ENCODE data around the gene MYL10. TPM values are rescaled to one million over a fixed set of nuclear protein-coding genes. Genes with fewer than 3 reads are reported as not detected.

The MYL10 gene
- total RNA-seq, 1 donor from 2014 or later: not detected

GRCh38 chr7:101597941-101598340, 31.2 kb downstream of the MYL10 start:
- intact Hi-C loops (cut with micrococcal nuclease): no loop called here

GRCh38 chr7:101596898-101597297, 32.2 kb downstream of the MYL10 start:
- intact Hi-C loops (cut with micrococcal nuclease): no loop called here

- intact Hi-C loops (cut with micrococcal nuclease): no loop called here
Observed at GRCh38 chr7:101595766-101596537, 33.1 kb downstream of the MYL10 start.

- intact Hi-C loops (cut with micrococcal nuclease): no loop called here
Observed at GRCh38 chr7:101595246-101595645, 33.9 kb downstream of the MYL10 start.

GRCh38 chr7:101594790-101595189, 34.3 kb downstream of the MYL10 start:
- intact Hi-C loops (cut with micrococcal nuclease): no loop called here

GRCh38 chr7:101593556-101593955, 35.5 kb downstream of the MYL10 start:
- intact Hi-C loops (cut with micrococcal nuclease): no loop called here

- intact Hi-C loops (cut with micrococcal nuclease): no loop called here
Observed at GRCh38 chr7:101591504-101591903, 37.6 kb downstream of the MYL10 start.

GRCh38 chr7:101590663-101591435, 38.2 kb downstream of the MYL10 start:
- intact Hi-C loops (cut with micrococcal nuclease): no loop called here

- intact Hi-C loops (cut with micrococcal nuclease): no loop called here
Observed at GRCh38 chr7:101589976-101590662, 39.0 kb downstream of the MYL10 start.

- intact Hi-C loops (cut with micrococcal nuclease): no loop called here
Observed at GRCh38 chr7:101589052-101589451, 40.0 kb downstream of the MYL10 start.

GRCh38 chr7:101588131-101588935, 40.8 kb downstream of the MYL10 start:
- intact Hi-C loops (cut with micrococcal nuclease): no loop called here

- intact Hi-C loops (cut with micrococcal nuclease): no loop called here
Observed at GRCh38 chr7:101586906-101587677, 42.0 kb downstream of the MYL10 start.

GRCh38 chr7:101586078-101586905, 42.8 kb downstream of the MYL10 start:
- intact Hi-C loops (cut with micrococcal nuclease): no loop called here

GRCh38 chr7:101582971-101583370, 46.1 kb downstream of the MYL10 start:
- intact Hi-C loops (cut with micrococcal nuclease): no loop called here

GRCh38 chr7:101581891-101582290, 47.2 kb downstream of the MYL10 start:
- intact Hi-C loops (cut with micrococcal nuclease): no loop called here

- intact Hi-C loops (cut with micrococcal nuclease): no loop called here
Observed at GRCh38 chr7:101580596-101580995, 48.5 kb downstream of the MYL10 start.

GRCh38 chr7:101578552-101578951, 50.5 kb downstream of the MYL10 start:
- intact Hi-C loops (cut with micrococcal nuclease): no loop called here

GRCh38 chr7:101576998-101577397, 52.1 kb downstream of the MYL10 start:
- intact Hi-C loops (cut with micrococcal nuclease): no loop called here

- intact Hi-C loops (cut with micrococcal nuclease): no loop called here
Observed at GRCh38 chr7:101575721-101576120, 53.4 kb downstream of the MYL10 start.

GRCh38 chr7:101575168-101575567, 53.9 kb downstream of the MYL10 start:
- intact Hi-C loops (cut with micrococcal nuclease): no loop called here
